HG03139 (cell line): ENCODE data around the gene NES.

Experiments used
- ATAC-seq: cut with Tn5 transposase; IDR thresholded peaks from one replicate; pipeline ENCODE4 v1.9.1; 2021; ENCODE audit not compliant: unreplicated experiment

Gene NES

GRCh38 chr1:156665539-156665938 lies 11.7 kb downstream of the NES start:
- ATAC-seq = no peak

- no peak for ATAC-seq
These were observed 12.3 kb downstream of the NES start for GRCh38 chr1:156664767-156665411.

GRCh38 chr1:156664046-156664766 lies 13.0 kb downstream of the NES start:
- ATAC-seq = no peak

GRCh38 chr1:156663178-156663577 lies 14.0 kb downstream of the NES start:
- no peak for ATAC-seq

GRCh38 chr1:156662800-156663055 lies 14.5 kb downstream of the NES start:
- no peak for ATAC-seq

- no peak for ATAC-seq
These were observed 15.0 kb downstream of the NES start for GRCh38 chr1:156662005-156662799.

GRCh38 chr1:156660752-156661112 lies 16.5 kb downstream of the NES start:
- ATAC-seq = no peak

GRCh38 chr1:156659988-156660751 lies 17.0 kb downstream of the NES start:
- peak; percentile 59 for ATAC-seq

GRCh38 chr1:156659661-156659987 lies 17.6 kb downstream of the NES start:
- ATAC-seq = no peak

GRCh38 chr1:156658945-156659574 lies 18.1 kb downstream of the NES start:
- no peak for ATAC-seq

- no peak for ATAC-seq
These were observed 18.7 kb downstream of the NES start for GRCh38 chr1:156658496-156658895.

- ATAC-seq = no peak
These were observed 19.4 kb downstream of the NES start for GRCh38 chr1:156657741-156658319.

GRCh38 chr1:156656806-156657740 lies 20.1 kb downstream of the NES start:
- no peak for ATAC-seq

GRCh38 chr1:156655904-156656516 lies 21.2 kb downstream of the NES start:
- no peak for ATAC-seq

GRCh38 chr1:156655151-156655903 lies 21.9 kb downstream of the NES start:
- ATAC-seq = no peak

- ATAC-seq = no peak
These were observed 22.5 kb downstream of the NES start for GRCh38 chr1:156654700-156655099.

GRCh38 chr1:156652992-156653355 lies 24.2 kb downstream of the NES start:
- ATAC-seq = no peak

- no peak for ATAC-seq
These were observed 24.8 kb downstream of the NES start for GRCh38 chr1:156652131-156652991.
